ENCODE measurements around the gene NELFE.

- no peak for TF ChIP-seq CTCF (IDR thresholded peaks at IDR 0.05)
- no peak for TF ChIP-seq POLR2A (IDR thresholded peaks at IDR 0.05)
Observed at GRCh38 chr6:31966997-31967925, 8.5 kb upstream of the NELFE start.

Measured in esophagus squamous epithelium (tissue), 4 donors.